ENCODE data around the gene RPS26. TPM values are rescaled to one million over a fixed set of nuclear protein-coding genes. Genes with fewer than 3 reads are reported as not detected.

RPS26 gene
- total RNA-seq, 2 experiments from 2014 or later: 47.2 to 48.3 TPM

DNA sequence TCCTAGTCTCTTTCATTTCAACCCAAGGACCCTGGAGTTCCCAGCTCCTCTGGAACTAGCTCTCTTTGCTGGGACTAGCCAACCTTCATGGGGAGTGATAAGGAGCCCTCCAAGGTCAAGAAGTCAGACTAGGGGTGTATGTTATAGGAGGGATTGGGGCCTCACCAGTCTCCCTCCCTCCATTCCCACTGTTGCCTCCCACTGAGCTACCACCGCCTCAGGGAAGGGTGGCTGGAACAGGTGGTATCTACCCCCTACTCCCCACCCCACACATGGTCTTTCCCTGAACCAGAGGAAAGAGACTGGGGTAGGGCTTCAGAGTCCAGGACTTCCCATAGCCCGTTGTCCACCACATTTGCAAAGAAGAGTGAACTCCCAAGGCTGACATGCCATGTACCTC is 40.7 kb downstream of the RPS26 start:
- Mint-ChIP-seq H3K27ac (no peak overlapping the region), H3K27me3 (peaks cover 35% of the 10 kb centered on the region), H3K36me3 (ENCODE audit: low read depth) (no peaks in the 10 kb centered on the region), H3K4me1 (peaks cover 22% of the 10 kb centered on the region), H3K4me3 (no peak overlapping the region), H3K9me3 (no peaks in the 10 kb centered on the region)
- CTCF ChIA-PET: interaction anchor here (0.6 to 1.6 kb wide), 4 partner anchors 17 to 140 kb away, joined by 3 to 6 read pairs (median 3); no protein-coding TSS in a partner anchor
- POLR2A ChIA-PET: no interaction called here
- no peak for DNase-seq

DNA sequence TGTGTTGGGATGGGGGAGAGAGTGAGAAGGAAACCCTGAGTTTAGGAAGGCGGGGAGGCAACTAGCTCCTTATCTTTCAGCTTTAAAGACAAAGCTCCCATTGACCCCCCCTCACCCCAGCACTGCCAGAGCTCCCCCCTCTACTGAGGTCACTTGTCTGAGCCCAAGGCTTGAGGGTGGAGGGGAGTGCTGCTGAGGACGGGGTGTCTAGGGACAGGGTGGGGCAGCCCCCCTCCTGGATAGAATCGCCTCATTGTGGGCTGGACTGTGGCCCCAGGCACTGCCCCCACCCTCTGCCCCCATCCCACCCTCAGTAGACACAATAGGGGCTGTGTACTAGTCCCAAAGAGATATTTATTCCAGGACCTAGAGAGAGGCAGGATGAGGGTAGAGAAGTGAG is 41.2 kb downstream of the RPS26 start:
- ChIA-PET CTCF (interaction anchor here (0.6 to 1.7 kb wide), 5 partner anchors 18 to 140 kb away, joined by 3 to 6 read pairs (median 3); no protein-coding TSS in a partner anchor), POLR2A (no interaction called here)
- Mint-ChIP-seq H3K36me3 (ENCODE audit: low read depth) (no peaks in the 10 kb centered on the region), H3K4me3 (no peak overlapping the region), H3K9me3 (no peaks in the 10 kb centered on the region), H3K27ac (no peak overlapping the region), H3K27me3 (peaks cover 35% of the 10 kb centered on the region), H3K4me1 (peaks cover 22% of the 10 kb centered on the region)
- no peak for DNase-seq

DNA sequence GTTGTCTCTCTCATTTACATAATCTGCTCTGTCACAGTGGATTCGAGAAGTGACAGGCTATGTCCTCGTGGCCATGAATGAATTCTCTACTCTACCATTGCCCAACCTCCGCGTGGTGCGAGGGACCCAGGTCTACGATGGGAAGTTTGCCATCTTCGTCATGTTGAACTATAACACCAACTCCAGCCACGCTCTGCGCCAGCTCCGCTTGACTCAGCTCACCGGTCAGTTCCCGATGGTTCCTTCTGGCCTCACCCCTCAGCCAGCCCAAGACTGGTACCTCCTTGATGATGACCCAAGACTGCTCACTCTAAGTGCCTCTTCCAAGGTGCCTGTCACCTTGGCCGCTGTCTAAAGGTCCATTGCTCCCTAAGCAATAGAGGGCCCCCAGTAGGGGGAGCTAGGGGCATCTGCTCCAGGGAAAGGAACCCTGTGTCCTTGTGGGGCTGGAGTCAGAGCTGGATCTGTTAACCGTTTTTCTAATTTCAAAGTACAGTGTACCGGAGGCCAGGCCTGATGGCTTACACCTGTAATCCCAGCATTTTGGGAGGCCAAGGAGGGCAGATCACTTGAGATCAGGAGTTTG is 43.3 kb downstream of the RPS26 start:
- CTCF ChIA-PET: interaction anchor here (0.6 to 1.9 kb wide), 14 partner anchors 11 to 346 kb away, joined by 3 to 10 read pairs (median 3); partner anchors contain the start of gene ZC3H10
- DNase-seq: peak; percentile 48
- peaks cover 13% of the 10 kb centered on the region for H3K4me1 Mint-ChIP-seq
- no peak overlapping the region for H3K4me3 Mint-ChIP-seq
- H3K9me3 Mint-ChIP-seq: no peaks in the 10 kb centered on the region
- H3K36me3 Mint-ChIP-seq (ENCODE audit: low read depth): no peaks in the 10 kb centered on the region
- no peak overlapping the region for H3K27ac Mint-ChIP-seq
- POLR2A ChIA-PET: interaction anchor here (0.5 kb wide), 1 partner anchor 256 kb away, joined by 6 read pairs; the partner anchor contains the start of gene DNAJC14
- H3K27me3 Mint-ChIP-seq: peaks cover 30% of the 10 kb centered on the region

DNA sequence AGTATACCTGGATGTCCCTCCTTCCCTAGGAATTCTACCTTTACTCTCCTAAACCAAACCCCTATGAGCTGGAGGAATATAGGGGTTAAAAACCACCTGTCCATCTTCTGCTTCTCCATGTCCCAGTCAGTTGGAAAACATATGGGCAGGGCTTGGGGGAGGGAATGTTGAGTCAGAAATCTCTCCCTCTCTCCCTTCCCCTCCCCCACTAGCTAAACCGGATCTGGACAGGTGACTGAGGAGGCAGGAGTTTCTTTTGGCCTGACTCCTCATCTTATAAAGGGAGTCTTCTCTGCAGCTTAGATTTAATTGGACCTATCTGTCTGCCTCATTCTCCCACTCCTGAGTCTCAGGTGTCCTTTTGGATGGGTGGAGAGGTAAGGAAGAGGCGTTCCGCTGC is 44.4 kb downstream of the RPS26 start:
- ChIA-PET CTCF (interaction anchor here (1.0 to 1.9 kb wide), 5 partner anchors 11 to 347 kb away, joined by 3 to 10 read pairs (median 3); no protein-coding TSS in a partner anchor), POLR2A (no interaction called here)
- Mint-ChIP-seq H3K4me3 (no peak overlapping the region), H3K9me3 (no peaks in the 10 kb centered on the region), H3K36me3 (ENCODE audit: low read depth) (no peaks in the 10 kb centered on the region), H3K27ac (no peak overlapping the region), H3K27me3 (peaks cover 23% of the 10 kb centered on the region), H3K4me1 (peaks cover 6% of the 10 kb centered on the region)
- no peak for DNase-seq

DNA sequence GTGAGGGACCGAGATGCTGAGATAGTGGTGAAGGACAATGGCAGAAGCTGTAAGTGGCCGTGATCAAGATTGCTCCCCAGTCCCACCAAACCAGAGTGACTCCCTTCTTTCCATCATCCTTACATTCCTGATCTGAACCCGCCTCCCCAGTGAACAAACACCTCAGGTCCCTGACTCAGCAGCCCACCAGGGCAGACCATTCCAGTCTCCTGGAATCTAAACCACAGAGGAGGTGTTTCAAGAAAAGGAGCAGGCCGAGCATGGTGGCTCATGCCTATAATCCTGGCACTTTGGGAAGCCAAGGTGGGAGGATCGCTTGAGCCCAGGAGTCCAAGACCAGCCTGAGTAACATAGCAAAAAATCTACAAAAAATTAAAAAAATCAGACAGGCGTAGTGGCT is 44.9 kb downstream of the RPS26 start:
- DNase-seq: no peak
- no peaks in the 10 kb centered on the region for H3K9me3 Mint-ChIP-seq
- ChIA-PET POLR2A (no interaction called here), CTCF (interaction anchor here (0.5 to 1.9 kb wide), 3 partner anchors 10 to 179 kb away, joined by 3 to 10 read pairs (median 7); no protein-coding TSS in a partner anchor)
- H3K36me3 Mint-ChIP-seq (ENCODE audit: low read depth): no peaks in the 10 kb centered on the region
- H3K4me3 Mint-ChIP-seq: no peak overlapping the region
- H3K4me1 Mint-ChIP-seq: peaks cover 6% of the 10 kb centered on the region
- H3K27me3 Mint-ChIP-seq: peaks cover 21% of the 10 kb centered on the region
- H3K27ac Mint-ChIP-seq: no peak overlapping the region

DNA sequence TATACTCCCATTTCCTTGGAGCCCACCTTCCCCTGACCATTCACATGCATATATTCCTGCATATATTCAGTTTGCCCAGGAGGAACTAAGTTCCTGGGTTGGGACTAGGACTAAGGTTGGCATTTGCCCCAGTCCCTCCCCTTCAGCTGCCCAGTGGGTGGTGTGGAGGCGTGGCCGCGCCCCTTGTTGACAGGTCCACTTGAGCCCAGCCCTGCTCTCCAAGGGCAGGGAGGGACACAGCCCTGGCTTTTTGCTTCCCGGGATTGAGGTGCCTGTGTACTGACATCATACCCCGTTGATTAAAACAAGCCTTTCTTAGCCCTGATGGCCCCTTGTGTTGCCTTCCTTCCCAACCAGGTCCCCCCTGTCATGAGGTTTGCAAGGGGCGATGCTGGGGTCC is 45.5 kb downstream of the RPS26 start:
- Mint-ChIP-seq H3K4me1 (peaks cover 6% of the 10 kb centered on the region), H3K36me3 (ENCODE audit: low read depth) (no peaks in the 10 kb centered on the region), H3K27ac (no peak overlapping the region), H3K9me3 (no peaks in the 10 kb centered on the region), H3K27me3 (peaks cover 18% of the 10 kb centered on the region), H3K4me3 (no peak overlapping the region)
- CTCF ChIA-PET: no interaction called here
- POLR2A ChIA-PET: no interaction called here
- no peak for DNase-seq

Other genes with a start within 250 kb of the RPS26 start
- 100 to 1,000 TPM in 1 of 2 experiments, 10 to 100 TPM in 1; 87.5 to 102 TPM for gene SARNP, start 224.2 kb upstream of the RPS26 start, total RNA-seq
- gene ORMDL2, start 223.9 kb upstream of the RPS26 start, total RNA-seq: 10 to 100 TPM; 52.7 to 67.1 TPM
- 10 to 100 TPM; 32.6 to 35.8 TPM for gene DNAJC14, start 212.3 kb upstream of the RPS26 start, total RNA-seq
- not detected for gene MMP19, start 199.0 kb upstream of the RPS26 start, total RNA-seq
- 10 to 100 TPM; 50.3 to 50.7 TPM for gene PYM1, start 114.0 kb upstream of the RPS26 start, total RNA-seq
- 100 to 1,000 TPM; 766 to 771 TPM for gene DGKA, start 110.8 kb upstream of the RPS26 start, total RNA-seq
- under 1 TPM in 1 of 2 experiments, not detected in 1; 0.37 TPM for gene PMEL, start 75.9 kb upstream of the RPS26 start, total RNA-seq
- gene CDK2, start 75.1 kb upstream of the RPS26 start, total RNA-seq: 100 to 1,000 TPM in 1 of 2 experiments, 10 to 100 TPM in 1; 96.6 to 106 TPM
- 10 to 100 TPM; 56.9 to 58.1 TPM for gene RAB5B, start 67.8 kb upstream of the RPS26 start, total RNA-seq
- gene SUOX, start 44.6 kb upstream of the RPS26 start, total RNA-seq: 1 to 10 TPM; 2.4 to 3.5 TPM
- 10 to 100 TPM; 15.7 to 17.4 TPM for gene IKZF4, start 20.9 kb upstream of the RPS26 start, total RNA-seq
- gene ERBB3, start 38.2 kb downstream of the RPS26 start, total RNA-seq: 1 to 10 TPM; 1.3 to 1.5 TPM
- 100 to 1,000 TPM; 244 to 289 TPM for gene PA2G4, start 62.6 kb downstream of the RPS26 start, total RNA-seq
- gene RPL41, start 74.7 kb downstream of the RPS26 start, total RNA-seq: 1,000 to 10,000 TPM; 3,940 to 4,815 TPM
- 1 to 10 TPM; 8.2 to 9.1 TPM for gene ZC3H10, start 76.3 kb downstream of the RPS26 start, total RNA-seq
- 100 to 1,000 TPM; 367 to 399 TPM for gene ESYT1, start 86.3 kb downstream of the RPS26 start, total RNA-seq
- 10 to 100 TPM; 56.6 to 63.4 TPM for gene MYL6B, start 110.7 kb downstream of the RPS26 start, total RNA-seq
- gene MYL6, start 116.4 kb downstream of the RPS26 start, total RNA-seq: 1,000 to 10,000 TPM; 1,336 to 1,525 TPM
- 100 to 1,000 TPM; 140 to 173 TPM for gene SMARCC2, start 147.6 kb downstream of the RPS26 start, total RNA-seq
- 10 to 100 TPM; 30.1 to 31.6 TPM for gene RNF41, start 180.0 kb downstream of the RPS26 start, total RNA-seq
- 10 to 100 TPM; 56.7 to 63.5 TPM for gene NABP2, start 182.4 kb downstream of the RPS26 start, total RNA-seq
- under 1 TPM in 1 of 2 experiments, not detected in 1; 0.64 TPM for gene SLC39A5, start 188.1 kb downstream of the RPS26 start, total RNA-seq
- 10 to 100 TPM; 39.0 to 45.9 TPM for gene ANKRD52, start 216.5 kb downstream of the RPS26 start, total RNA-seq
- gene COQ10A, start 225.0 kb downstream of the RPS26 start, total RNA-seq: 10 to 100 TPM; 15.3 to 17.1 TPM

Measured in activated CD4-positive, alpha-beta T cell treated with anti-CD3 and anti-CD28 coated beads, Interleukin-2, amount 10 ng/mL, durations not matched to agents 7 days and 5 days (primary cell).